Calu3 (cell line): ENCODE data around the gene TMEM196. TPM values are rescaled to one million over a fixed set of nuclear protein-coding genes. Genes with fewer than 3 reads are reported as not detected.

ENCODE experiments used
- BruUV-seq: library from RNA; stranded (reverse); fragments of 400-500 nt; replicated peaks from 2 replicates; lab custom pipeline; 2021; lab: Mats Ljungman, UMichigan
- CTCF ChIA-PET: fragments of 300-600 bp; sonication (Branson Sonifier 250); formaldehyde crosslinking; loops from one replicate; lab custom pipeline; 2022; ENCODE audit warnings: antibody characterized with exemption; lab: Charles Lee
- DNase-seq: peaks from one replicate; pipeline ENCODE4 v3.0.0; 2022
- H3K27ac Mint-ChIP-seq: one replicate; pipeline ENCODE4 v1.8.0; 2022; ENCODE audit warnings: mixed read lengths; ENCODE audit not compliant: unreplicated experiment
- H3K27me3 Mint-ChIP-seq: one replicate; pipeline ENCODE4 v1.8.0; 2022; ENCODE audit warnings: mixed read lengths; ENCODE audit not compliant: unreplicated experiment
- H3K36me3 Mint-ChIP-seq: one replicate; pipeline ENCODE4 v1.8.0; 2022; ENCODE audit warnings: mild to moderate bottlenecking, moderate library complexity, mixed read lengths; ENCODE audit not compliant: insufficient read depth, unreplicated experiment
- H3K4me1 Mint-ChIP-seq: one replicate; pipeline ENCODE4 v1.8.0; 2022; ENCODE audit warnings: mild to moderate bottlenecking, low read depth, mixed read lengths; ENCODE audit not compliant: unreplicated experiment
- H3K4me3 Mint-ChIP-seq: one replicate; pipeline ENCODE4 v1.8.0; 2022; ENCODE audit warnings: mild to moderate bottlenecking, low read depth, moderate library complexity, mixed read lengths; ENCODE audit not compliant: unreplicated experiment
- H3K9me3 Mint-ChIP-seq: one replicate; pipeline ENCODE4 v1.8.0; 2022; ENCODE audit warnings: low read depth, mixed read lengths; ENCODE audit not compliant: unreplicated experiment
- CTCF ChIP-seq: fragments of 200-600 bp; IDR thresholded peaks from one replicate; pipeline ENCODE4 v1.8.0; 2022; ENCODE audit warnings: antibody characterized with exemption; ENCODE audit not compliant: unreplicated experiment
- intact Hi-C: fragments of 100-400 bp; cut with micrococcal nuclease; formaldehyde crosslinking; loops from one replicate; pipeline ENCODE4 v1.10.0; 2022; ENCODE audit not compliant: unreplicated experiment
- total RNA-seq: library from RNA; stranded (reverse); gene quantifications from 2 replicates; pipeline ENCODE4 v1.2.3, GENCODE V29; 2022

The TMEM196 gene
- total RNA-seq, 1 experiment from 2014 or later = not detected

GRCh38 chr7:19709249-19709578, 64.2 kb downstream of the TMEM196 start:
- Mint-ChIP-seq H3K9me3 (no peaks in the 10 kb centered on the region), H3K27ac (peak overlapping the region; percentile 92), H3K36me3 (peaks cover 22% of the 10 kb centered on the region), H3K27me3 (no peaks in the 10 kb centered on the region), H3K4me1 (peaks cover 58% of the 10 kb centered on the region), H3K4me3 (peak overlapping the region; percentile 99)
- DNase-seq = no peak
- intact Hi-C loops = no loop called here
- no TSS peak for BruUV-seq
- CTCF ChIA-PET = interaction anchor here (0.6 to 1.8 kb wide), 10 partner anchors 9 to 943 kb away, joined by 3 to 19 read pairs (median 4); no protein-coding TSS in a partner anchor
- no peak for TF ChIP-seq CTCF

DNA sequence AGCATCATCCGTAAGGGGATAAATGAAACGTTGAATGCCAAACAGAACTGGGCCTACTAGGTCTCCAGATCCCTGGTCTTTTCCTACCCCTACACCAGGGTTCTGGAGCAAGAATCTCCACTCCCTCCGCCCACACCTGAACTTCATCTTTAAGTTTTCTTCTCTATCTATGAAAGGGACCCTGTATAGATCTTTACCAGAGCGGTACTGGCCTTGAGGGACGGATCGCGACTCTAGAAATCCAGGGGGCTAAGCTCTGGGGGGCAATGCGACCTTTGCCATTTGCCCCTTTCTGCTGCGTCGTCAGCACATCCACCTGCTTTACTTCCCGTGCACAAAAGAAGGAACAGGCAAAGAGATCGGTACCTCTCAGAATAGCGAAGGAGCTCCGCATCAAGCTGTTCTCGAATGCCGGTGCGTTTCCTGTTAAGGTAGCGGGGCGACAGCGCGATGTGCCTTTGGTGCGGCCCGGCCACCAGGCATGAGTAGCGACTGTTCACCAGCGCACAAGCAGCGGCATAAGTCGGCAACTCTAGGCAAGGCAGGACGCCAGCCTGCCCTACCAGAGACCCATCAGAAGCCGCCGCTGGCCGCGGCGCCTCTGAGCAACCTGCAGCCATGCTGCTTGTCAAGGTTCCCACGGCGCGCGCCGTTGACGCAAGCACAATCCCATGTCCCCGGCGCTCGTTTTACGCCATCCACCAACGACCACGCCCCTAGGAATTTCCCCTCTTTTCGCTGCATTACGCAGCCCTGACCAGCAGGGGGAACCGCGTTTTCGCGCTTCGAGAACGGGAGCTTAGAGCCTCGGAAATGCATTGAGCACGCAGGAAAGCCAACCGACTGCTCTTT, 64.8 kb downstream of the TMEM196 start, which contains the start of gene POLR1F:
TSS of gene POLR1F (minus strand) at position 641 of the 852 bp plus-strand sequence. CDS start at position 620, 21 bp downstream.
- TF ChIP-seq CTCF = peak; percentile 96
- H3K4me1 Mint-ChIP-seq = peaks cover 52% of the 10 kb centered on the region
- CTCF ChIA-PET = interaction anchor here (0.6 to 1.8 kb wide), 10 partner anchors 8 to 944 kb away, joined by 3 to 19 read pairs (median 4); no protein-coding TSS in a partner anchor
- H3K9me3 Mint-ChIP-seq = no peaks in the 10 kb centered on the region
- intact Hi-C loops = no loop called here
- peak; percentile 99 for DNase-seq
- no peaks in the 10 kb centered on the region for H3K27me3 Mint-ChIP-seq
- peaks cover 22% of the 10 kb centered on the region for H3K36me3 Mint-ChIP-seq
- BruUV-seq = TSS peak; percentile 49
- peak within 1 kb of the TSS; percentile 99 for H3K4me3 Mint-ChIP-seq
- H3K27ac Mint-ChIP-seq = peak within 1 kb of the TSS; percentile 92

DNA sequence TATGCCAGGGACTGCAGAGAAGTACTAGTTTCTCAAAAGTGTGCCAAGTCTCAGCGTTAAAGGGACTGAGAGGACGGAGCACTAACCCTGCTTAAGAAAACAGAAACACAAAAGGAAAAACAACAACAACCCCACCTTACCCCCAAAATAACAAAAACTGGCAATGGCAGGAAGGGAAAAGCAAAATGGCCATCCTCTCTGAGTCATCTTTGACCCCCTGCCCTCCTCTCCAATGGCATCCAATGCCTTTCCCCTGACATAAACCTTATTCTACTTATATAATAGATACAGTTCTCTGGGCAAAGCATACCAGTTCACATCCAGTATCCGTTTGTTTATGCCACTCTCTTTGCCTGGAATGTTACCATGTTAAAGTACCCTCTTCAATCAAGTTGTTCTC, 66.2 kb downstream of the TMEM196 start:
- peaks cover 52% of the 10 kb centered on the region for H3K4me1 Mint-ChIP-seq
- TF ChIP-seq CTCF = no peak
- H3K36me3 Mint-ChIP-seq = peaks cover 28% of the 10 kb centered on the region
- intact Hi-C loops = no loop called here
- H3K4me3 Mint-ChIP-seq = peak overlapping the region; percentile 99
- CTCF ChIA-PET = interaction anchor here (0.8 kb wide), 1 partner anchor 941 kb away, joined by 3 read pairs; no protein-coding TSS in a partner anchor
- no peaks in the 10 kb centered on the region for H3K27me3 Mint-ChIP-seq
- H3K27ac Mint-ChIP-seq = peak overlapping the region; percentile 21
- DNase-seq = peak; percentile 17
- no TSS peak for BruUV-seq
- H3K9me3 Mint-ChIP-seq = peaks cover 6% of the 10 kb centered on the region

GRCh38 chr7:19705663-19706062, 67.8 kb downstream of the TMEM196 start:
- peaks cover 33% of the 10 kb centered on the region for H3K36me3 Mint-ChIP-seq
- H3K9me3 Mint-ChIP-seq = peaks cover 6% of the 10 kb centered on the region
- no peak overlapping the region for H3K4me3 Mint-ChIP-seq
- BruUV-seq = no TSS peak
- CTCF ChIA-PET = no interaction called here
- no peak for DNase-seq
- no peak for TF ChIP-seq CTCF
- H3K27ac Mint-ChIP-seq = no peak overlapping the region
- H3K27me3 Mint-ChIP-seq = no peaks in the 10 kb centered on the region
- H3K4me1 Mint-ChIP-seq = peaks cover 49% of the 10 kb centered on the region
- intact Hi-C loops = no loop called here
